GM21619 (cell line): Measurements from ENCODE around the gene SBF2.
"Not testable (repeated sequence)": the region's sequence is repeated elsewhere in the genome, so short reads cannot be mapped to it uniquely, and the experiment has no call there.

ENCODE experiments used
- ATAC-seq: cut with Tn5 transposase; IDR thresholded peaks from one replicate; pipeline ENCODE4 v1.9.1; 2021; ENCODE audit not compliant: unreplicated experiment

SBF2 gene

GRCh38 chr11:10205928-10206327 is 88.1 kb downstream of the SBF2 start:
- ATAC-seq: no peak

GRCh38 chr11:10204021-10204420 is 90.0 kb downstream of the SBF2 start:
- no peak for ATAC-seq

GRCh38 chr11:10201343-10201742 is 92.7 kb downstream of the SBF2 start:
- ATAC-seq: no peak

GRCh38 chr11:10197091-10197490 is 96.9 kb downstream of the SBF2 start:
- no peak for ATAC-seq

- no peak for ATAC-seq
These were observed 102.0 kb downstream of the SBF2 start for GRCh38 chr11:10192036-10192435.

GRCh38 chr11:10181811-10182210 is 112.2 kb downstream of the SBF2 start:
- no peak for ATAC-seq

- no peak for ATAC-seq
These were observed 129.4 kb downstream of the SBF2 start for GRCh38 chr11:10164621-10165020.

GRCh38 chr11:10162222-10162621 is 131.8 kb downstream of the SBF2 start:
- no peak for ATAC-seq

- no peak for ATAC-seq
These were observed 133.7 kb downstream of the SBF2 start for GRCh38 chr11:10160350-10160749.

- no peak for ATAC-seq
These were observed 135.6 kb downstream of the SBF2 start for GRCh38 chr11:10158461-10158860.

- ATAC-seq: no peak
These were observed 138.1 kb downstream of the SBF2 start for GRCh38 chr11:10155793-10156490.

- no peak for ATAC-seq
These were observed 143.2 kb downstream of the SBF2 start for GRCh38 chr11:10150800-10151199.

GRCh38 chr11:10149553-10149952 is 144.5 kb downstream of the SBF2 start:
- ATAC-seq: no peak

- no peak for ATAC-seq
These were observed 146.8 kb downstream of the SBF2 start for GRCh38 chr11:10147195-10147594.

- ATAC-seq: no peak
These were observed 149.1 kb downstream of the SBF2 start for GRCh38 chr11:10144954-10145353.

- ATAC-seq: no peak
These were observed 154.4 kb downstream of the SBF2 start for GRCh38 chr11:10139656-10140055.

- no peak for ATAC-seq
These were observed 154.9 kb downstream of the SBF2 start for GRCh38 chr11:10139143-10139542.

GRCh38 chr11:10134975-10135481 is 159.0 kb downstream of the SBF2 start:
- no peak for ATAC-seq

GRCh38 chr11:10134226-10134625 is 159.8 kb downstream of the SBF2 start:
- ATAC-seq: not testable (repeated sequence)

GRCh38 chr11:10133251-10133650 is 160.8 kb downstream of the SBF2 start:
- ATAC-seq: not testable (repeated sequence)

- ATAC-seq: no peak
These were observed 163.1 kb downstream of the SBF2 start for GRCh38 chr11:10130875-10131274.

- not testable (repeated sequence) for ATAC-seq
These were observed 164.8 kb downstream of the SBF2 start for GRCh38 chr11:10129184-10129583.

GRCh38 chr11:10125522-10126133 is 168.4 kb downstream of the SBF2 start:
- ATAC-seq: no peak
